K562 (cell line): ENCODE data around the gene SLC35F2. TPM values are rescaled to one million over a fixed set of nuclear protein-coding genes. Genes with fewer than 3 reads are reported as not detected.

ENCODE experiments used
- ATAC-seq: fragments of 200-7000 bp; cut with Tn5 transposase; 3 replicates; pipeline ENCODE4 v1.9.1; 2020; ENCODE audit warnings: moderate library complexity
- BruUV-seq: library from RNA; stranded (reverse); fragments of 400-500 nt; replicated peaks from 2 replicates; lab custom pipeline; 2021; lab: Mats Ljungman, UMichigan
- CTCF ChIA-PET: fragments of 300-600 bp; formaldehyde crosslinking; extraction: SDS; loops from one replicate; lab custom pipeline; 2021; ENCODE audit warnings: low intra/inter-chr PET ratio; lab: Yijun Ruan, JAX
- POLR2A ChIA-PET: fragments of 300-600, 350-650 bp; sonication (Branson Sonifier 250); formaldehyde crosslinking; extraction: SDS; loops from one replicate; lab custom pipeline; 2021; ENCODE audit warnings: antibody characterized with exemption, inconsistent platforms; lab: Yijun Ruan, JAX
- DNase-seq, 4 experiments: peaks; one replicate each; pipeline versions ENCODE4 v3.0.0 to v3.0.0-alpha.2; 2011 to 2018; ENCODE audit warnings: low spot score in 3 of 4, mixed read lengths in 3 of 4; ENCODE audit errors: extremely low read depth in 1 of 4
- FAIRE-seq: peaks from 2 replicates; lab custom pipeline; 2011; peaks lifted over from hg19 to GRCh38; lab: Jason Lieb, UNC
- H2AFZ ChIP-seq: 2 replicates; pipeline ENCODE4 v1.6.0; 2011; ENCODE audit warnings: low read depth, low read length, control low read depth, inconsistent platforms
- H3K27ac ChIP-seq: fragments of 200-600 bp; 3 replicates; pipeline ENCODE4 v1.8.0; 2011; ENCODE audit warnings: low read depth, mild to moderate bottlenecking, control low read depth, inconsistent platforms, low read length, moderate library complexity, mixed read lengths; ENCODE audit errors: extremely low read depth
- H3K27me3 ChIP-seq, 2 experiments: fragments of 300-600 bp in 1 of 2; 2 replicates in 1 of 2; 3 replicates in 1 of 2; pipeline versions ENCODE4 v1.6.0 to v1.8.0; 2011; ENCODE audit warnings: inconsistent platforms in 2 of 2, low read length in 2 of 2, mild to moderate bottlenecking in 1 of 2, mixed read lengths in 1 of 2, moderate library complexity in 1 of 2; ENCODE audit not compliant: control insufficient read depth in 2 of 2, insufficient read depth in 2 of 2
- H3K36me3 ChIP-seq: fragments of 300-600 bp; 3 replicates; pipeline ENCODE4 v1.8.0; 2011; ENCODE audit warnings: mild to moderate bottlenecking, low read length, inconsistent platforms; ENCODE audit not compliant: control insufficient read depth, insufficient read depth
- H3K4me1 ChIP-seq, 2 experiments: fragments of 200-600 bp in 1 of 2; replicated peaks in 1 of 2; 2 replicates in 1 of 2; 3 replicates in 1 of 2; pipeline versions ENCODE4 v1.5.1 to v1.8.0; 2011; ENCODE audit warnings: inconsistent platforms in 2 of 2, low read length in 2 of 2, mild to moderate bottlenecking in 1 of 2, mixed read lengths in 1 of 2, moderate library complexity in 1 of 2; ENCODE audit not compliant: control insufficient read depth in 2 of 2, insufficient read depth in 2 of 2
- H3K4me2 ChIP-seq: 2 replicates; pipeline ENCODE4 v1.6.1; 2011; ENCODE audit warnings: low read length, control low read depth, inconsistent platforms, mixed read lengths; ENCODE audit not compliant: insufficient read depth
- H3K4me3 ChIP-seq: fragments of 200-600 bp; sonication (generic), shearing (Covaris generic); 2 replicates; pipeline ENCODE4 v1.5.1; 2016; ENCODE audit warnings: control low read depth, inconsistent platforms
- H3K79me2 ChIP-seq: fragments of 200-600 bp; 3 replicates; pipeline ENCODE4 v1.8.0; 2011; ENCODE audit warnings: low read length, inconsistent platforms; ENCODE audit not compliant: control insufficient read depth, insufficient read depth
- H3K9ac ChIP-seq, 2 experiments: 2 replicates each; pipeline versions ENCODE4 v1.6.0 to v1.6.1; 2011; ENCODE audit warnings: low read depth in 2 of 2, low read length in 2 of 2, control low read depth in 1 of 2, inconsistent platforms in 1 of 2, mild to moderate bottlenecking in 1 of 2, mixed read lengths in 1 of 2; ENCODE audit not compliant: insufficient read depth in 1 of 2
- H3K9me1 ChIP-seq: one replicate; pipeline ENCODE4 v1.6.0; 2011; ENCODE audit warnings: inconsistent platforms, mild to moderate bottlenecking, low read length, moderate library complexity; ENCODE audit not compliant: control insufficient read depth, insufficient read depth
- H3K9me3 ChIP-seq: replicated peaks from 2 replicates; pipeline ENCODE4 v1.5.1; 2011; ENCODE audit warnings: low read depth, low read length, inconsistent platforms; ENCODE audit not compliant: control insufficient read depth, insufficient read depth
- H4K20me1 ChIP-seq: replicated peaks from 2 replicates; pipeline ENCODE4 v1.6.1; 2011; ENCODE audit warnings: low read length, inconsistent platforms, mixed read lengths; ENCODE audit not compliant: control insufficient read depth, insufficient read depth
- BCOR ChIP-seq: fragments of 450-650 bp; IDR thresholded peaks from 2 replicates; pipeline ENCODE4 v1.6.1; 2016
- CBFA2T2 ChIP-seq: fragments of 450-650 bp; conservative IDR thresholded peaks from 2 replicates; pipeline ENCODE4 v1.6.1; 2017; ENCODE audit warnings: mild to moderate bottlenecking
- CBX3 ChIP-seq, 2 experiments: IDR thresholded peaks; 1 replicate in 1 of 2; 2 replicates in 1 of 2; pipeline ENCODE4 v1.6.1; 2012; ENCODE audit warnings: inconsistent platforms in 2 of 2, low read length in 2 of 2, borderline replicate concordance in 1 of 2, control low read depth in 1 of 2
- CEBPG ChIP-seq, 3 experiments: fragments of 200-800 bp in 1 of 3; sonication (Bioruptor generic) in 1 of 3; sonication (generic) in 1 of 3; formaldehyde crosslinking in 1 of 3; IDR thresholded peaks in 2 of 3; conservative IDR thresholded peaks in 1 of 3; 2 replicates each; pipeline versions ENCODE4 v1.6.1 to v1.8.0; 2016 to 2022; ENCODE audit warnings: missing compliant biosample characterization in 2 of 3, missing genetic modification characterization in 2 of 3, mild to moderate bottlenecking in 1 of 3, missing genetic modification reagents in 1 of 3
- FOXJ3 ChIP-seq: sonication (generic); formaldehyde crosslinking; IDR thresholded peaks from 2 replicates; pipeline ENCODE4 v1.4.0; 2020; ENCODE audit warnings: mild to moderate bottlenecking, missing genetic modification reagents
- RBBP5 ChIP-seq: fragments of 200-600 bp; sonication (generic); IDR thresholded peaks from 2 replicates; pipeline ENCODE4 v1.6.1; 2012; ENCODE audit warnings: borderline replicate concordance, mild to moderate bottlenecking, low read length, control low read depth, inconsistent platforms; ENCODE audit not compliant: insufficient read depth, poor library complexity, severe bottlenecking
- SMAD3 ChIP-seq: fragments of 450-650 bp; formaldehyde crosslinking; conservative IDR thresholded peaks from 2 replicates; pipeline ENCODE4 v1.4.0; 2020; ENCODE audit warnings: mild to moderate bottlenecking
- SMARCA4 ChIP-seq: fragments of 450-650 bp; IDR thresholded peaks from 2 replicates; pipeline ENCODE4 v1.6.1; 2016
- STAT5B ChIP-seq: fragments of 250-450 bp; sonication (Bioruptor Pico); IDR thresholded peaks from 2 replicates; pipeline ENCODE4 v1.8.0; 2021; ENCODE audit warnings: mild to moderate bottlenecking, inconsistent platforms
- ZNF699 ChIP-seq: fragments of 250-450 bp; sonication (Bioruptor Pico); IDR thresholded peaks from 2 replicates; pipeline ENCODE4 v1.8.0; 2021; ENCODE audit warnings: mild to moderate bottlenecking, moderate library complexity; ENCODE audit not compliant: insufficient replicate concordance
- WGBS: fragments of 100-300 bp; shearing (Covaris generic); methylation state at CpG from one replicate; pipeline ENCODE4 v1.1.6; 2016; ENCODE audit warnings: low coverage, mixed read lengths; ENCODE audit not compliant: insufficient coverage; ENCODE audit errors: missing lambda C conversion rate; 5-methylcytosine and 5-hydroxymethylcytosine counted together
- in situ Hi-C: fragments of 300-500 bp; cut with MboI; formaldehyde crosslinking; loops from 4 replicates; pipeline ENCODE4 v1.15.0; 2018; ENCODE audit warnings: inconsistent platforms, mixed read lengths
- intact Hi-C: fragments of 100-400 bp; cut with micrococcal nuclease; formaldehyde crosslinking; loops from 2 replicates; pipeline ENCODE4 v1.14.2; 2022
- polyA plus RNA-seq, 8 experiments: library from polyadenylated mRNA; depleted of rRNA in 4 of 8; stranded (reverse) in 5 of 8; unstranded in 3 of 8; fragments of >200 nt; fragmentation: Nextera tagmentation in 2 of 8; fragmentation: Illumina TruSeq in 1 of 8; extraction: Ambion mirVana in 2 of 8; extraction: Trizol in 1 of 8; gene quantifications; 2 replicates each; pipeline versions ENCODE4 v1.2.1 to v1.2.3, GENCODE V29; 2011 to 2014; ENCODE audit warnings: inconsistent platforms in 1 of 8, missing spikeins in 1 of 8
- total RNA-seq, 7 experiments: library from RNA; depleted of rRNA in 6 of 7; stranded (reverse); fragments of >200 nt in 6 of 7; fragmentation: Illumina TruSeq in 2 of 7; extraction: Trizol in 2 of 7; gene quantifications; 2 replicates each; pipeline versions ENCODE4 v1.2.1 to v1.2.3, GENCODE V29; 2011 to 2021; ENCODE audit warnings: low replicate concordance in 1 of 7
- TF ChIP-seq, protein P1 (sequence below), 2 experiments: fragments of 150-350 bp in 1 of 2; IDR thresholded peaks; 2 replicates each; pipeline ENCODE4 v1.6.1; 2012 to 2016; ENCODE audit warnings: low read depth in 2 of 2, low read length in 2 of 2, mild to moderate bottlenecking in 1 of 2, moderate library complexity in 1 of 2

Gene SLC35F2
- total and polyA plus RNA-seq, 9 of the 15 experiments (the other 6 are each of a cell fraction or from before 2014, with no cell fraction given), result 28.6 to 63.9 (median 53.4) TPM

- WGBS, result 0% methylated on average over 2 of the region's 2 CpGs
- Histone ChIP-seq H3K4me2 (no peak overlapping the region), H3K79me2 (no peaks in the 10 kb centered on the region), H2AFZ (no peak overlapping the region), H3K27me3 (peaks cover 10 to 11% of the 10 kb centered on the region in 2 experiments; a peak in 4 of 5 replicates), H3K27ac (no peak overlapping the region), H4K20me1 (no peaks in the 10 kb centered on the region), H3K9me1 (no peaks in the 10 kb centered on the region), H3K36me3 (no peaks in the 10 kb centered on the region), H3K4me3 (no peak overlapping the region), H3K9ac (no peak overlapping the region), H3K4me1 (no peaks in the 10 kb centered on the region), H3K9me3 (no peaks in the 10 kb centered on the region)
- BruUV-seq, result no TSS peak
- FAIRE-seq, result no peak
- no peak for ATAC-seq
- TF ChIP-seq SMAD3 (CRISPR knock-in tag) (no peak), CBX3 (IDR thresholded peaks at IDR 0.05; ENCODE audit: borderline replicate concordance in 1 of 2, low read length in 2 of 2) (no peak), FOXJ3 (CRISPR knock-in tag) (no peak), STAT5B (no peak), CEBPG (CRISPR knock-in tag; IDR thresholded peaks at IDR 0.05) (no peak), CEBPG (tag; conservative IDR thresholded peaks at IDR 0.05 in 1 of 2, IDR thresholded peaks at IDR 0.05 in 1 of 2) (no peak), ZNF699 (CRISPR knock-in tag) (no peak), SMARCA4 (no peak), CBFA2T2 (no peak), RBBP5 (no peak), BCOR (no peak)
- TF ChIP-seq, protein P1, sequence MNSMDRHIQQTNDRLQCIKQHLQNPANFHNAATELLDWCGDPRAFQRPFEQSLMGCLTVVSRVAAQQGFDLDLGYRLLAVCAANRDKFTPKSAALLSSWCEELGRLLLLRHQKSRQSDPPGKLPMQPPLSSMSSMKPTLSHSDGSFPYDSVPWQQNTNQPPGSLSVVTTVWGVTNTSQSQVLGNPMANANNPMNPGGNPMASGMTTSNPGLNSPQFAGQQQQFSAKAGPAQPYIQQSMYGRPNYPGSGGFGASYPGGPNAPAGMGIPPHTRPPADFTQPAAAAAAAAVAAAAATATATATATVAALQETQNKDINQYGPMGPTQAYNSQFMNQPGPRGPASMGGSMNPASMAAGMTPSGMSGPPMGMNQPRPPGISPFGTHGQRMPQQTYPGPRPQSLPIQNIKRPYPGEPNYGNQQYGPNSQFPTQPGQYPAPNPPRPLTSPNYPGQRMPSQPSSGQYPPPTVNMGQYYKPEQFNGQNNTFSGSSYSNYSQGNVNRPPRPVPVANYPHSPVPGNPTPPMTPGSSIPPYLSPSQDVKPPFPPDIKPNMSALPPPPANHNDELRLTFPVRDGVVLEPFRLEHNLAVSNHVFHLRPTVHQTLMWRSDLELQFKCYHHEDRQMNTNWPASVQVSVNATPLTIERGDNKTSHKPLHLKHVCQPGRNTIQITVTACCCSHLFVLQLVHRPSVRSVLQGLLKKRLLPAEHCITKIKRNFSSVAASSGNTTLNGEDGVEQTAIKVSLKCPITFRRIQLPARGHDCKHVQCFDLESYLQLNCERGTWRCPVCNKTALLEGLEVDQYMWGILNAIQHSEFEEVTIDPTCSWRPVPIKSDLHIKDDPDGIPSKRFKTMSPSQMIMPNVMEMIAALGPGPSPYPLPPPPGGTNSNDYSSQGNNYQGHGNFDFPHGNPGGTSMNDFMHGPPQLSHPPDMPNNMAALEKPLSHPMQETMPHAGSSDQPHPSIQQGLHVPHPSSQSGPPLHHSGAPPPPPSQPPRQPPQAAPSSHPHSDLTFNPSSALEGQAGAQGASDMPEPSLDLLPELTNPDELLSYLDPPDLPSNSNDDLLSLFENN (IDR thresholded peaks at IDR 0.05; ENCODE audit: low read depth in 2 of 2, low read length in 2 of 2), result no peak
- intact Hi-C loops (no loop called here), in situ Hi-C loops (no loop called here)
- ChIA-PET CTCF (no interaction called here), POLR2A (no interaction called here)
- DNase-seq, result no peak
Measured at GRCh38 chr11:107747622-107748021, 111.0 kb downstream of the SLC35F2 start.
